ENCODE results near the gene ITGA11.

Gene ITGA11

DNA sequence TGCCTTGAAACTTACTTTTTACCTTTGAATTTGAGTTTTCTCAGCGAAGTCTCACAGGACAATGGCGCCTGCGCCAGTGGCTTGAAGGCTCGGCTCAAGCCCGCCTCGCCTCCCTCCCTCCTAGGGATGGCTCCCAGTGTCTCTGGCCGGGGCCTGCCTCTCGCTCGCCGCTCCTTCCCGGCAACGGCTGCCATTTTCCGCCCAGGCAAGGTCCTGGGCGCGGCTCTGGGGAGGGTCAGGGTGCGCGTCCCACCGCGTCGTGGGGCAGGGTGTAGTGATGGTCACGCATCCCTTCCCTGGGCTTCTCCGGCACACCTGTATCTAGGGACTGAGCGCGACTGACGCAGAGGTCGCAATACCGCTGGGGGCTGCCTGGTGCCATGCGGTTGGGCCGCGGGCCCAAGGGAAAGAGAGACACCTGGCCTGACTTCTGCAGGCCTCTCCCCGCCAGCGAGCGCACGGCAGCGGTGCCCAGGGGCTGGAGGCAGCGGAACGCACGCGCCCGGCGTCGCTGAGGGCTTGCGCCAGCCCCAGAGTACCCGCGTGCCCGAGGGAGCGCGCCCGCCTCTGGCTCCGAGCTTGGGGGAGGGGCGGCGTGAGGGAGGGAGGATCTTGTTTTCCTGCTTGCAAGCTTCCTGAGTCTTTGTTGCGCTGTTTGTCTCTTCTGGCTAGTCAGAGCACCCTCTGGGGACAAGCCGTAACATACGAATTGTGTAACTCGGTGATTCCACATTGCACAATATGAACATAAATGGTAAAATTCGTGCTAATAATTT, 175.1 kb downstream of the ITGA11 start:
- DNase-seq: no peak

DNA sequence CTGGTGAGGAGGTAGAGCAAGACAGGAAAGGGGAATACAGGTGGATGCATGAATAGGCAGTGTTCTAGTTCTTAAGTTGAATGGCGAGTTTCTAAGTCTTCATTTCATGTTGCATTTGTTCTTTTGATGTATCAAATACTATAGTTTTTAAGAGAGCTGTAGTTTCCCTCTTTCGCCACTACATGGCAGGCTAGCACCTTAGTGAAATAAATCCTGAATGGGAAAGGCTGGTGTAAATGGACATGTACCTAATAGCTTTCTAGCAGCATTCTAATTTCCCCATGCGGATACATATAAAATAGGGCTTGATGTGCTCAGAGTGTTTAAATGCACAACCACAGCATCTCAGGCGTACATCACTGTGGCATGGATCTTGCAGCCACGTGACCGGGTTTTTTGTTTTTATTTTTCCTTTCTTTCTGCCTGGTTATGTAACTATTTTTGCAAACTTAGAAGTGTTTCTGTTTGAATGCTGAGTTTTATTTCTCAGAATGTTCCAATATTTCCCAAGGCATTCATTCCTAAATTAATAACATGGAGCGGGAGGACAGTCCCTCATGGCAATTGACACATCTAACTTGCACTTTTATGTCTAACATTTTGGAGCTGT, 178.9 kb downstream of the ITGA11 start:
- peak; percentile 70 for DNase-seq

DNA sequence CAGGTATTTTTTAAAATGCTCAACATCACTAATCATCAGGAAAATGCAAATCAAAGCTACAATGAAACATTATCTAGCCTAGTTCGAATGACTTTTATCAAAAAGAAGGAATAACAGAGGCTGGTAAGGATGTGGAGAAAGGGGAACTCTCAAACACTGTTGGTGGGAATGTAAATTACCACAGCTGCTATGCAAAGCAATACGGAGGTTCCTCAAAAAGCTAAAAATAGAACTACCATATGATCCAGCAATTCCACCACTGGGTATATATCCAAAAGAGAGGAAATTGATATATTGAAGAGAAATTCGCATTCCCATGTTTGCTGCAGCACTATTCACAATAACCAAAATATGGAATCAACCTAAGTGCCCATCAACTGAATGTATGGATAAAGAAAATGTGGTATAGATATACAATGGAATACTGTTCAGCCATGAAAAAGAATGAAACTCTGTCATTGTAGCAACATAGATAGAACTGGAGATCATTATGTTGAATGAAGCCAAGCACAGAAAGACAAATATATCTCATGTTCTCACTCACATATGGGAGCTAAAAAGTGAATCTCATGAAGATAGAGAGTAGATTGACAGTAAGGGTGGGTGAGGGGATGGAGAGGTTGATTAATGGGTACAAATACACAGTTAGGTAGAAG, 182.8 kb downstream of the ITGA11 start:
- DNase-seq: no peak
